MM.1S (cell line): Measurements from ENCODE around the gene OR9I1.

Experiments used
- DNase-seq: peaks from one replicate; pipeline ENCODE4 v3.0.0-alpha.2; 2015
- H2AFZ ChIP-seq: fragments of 300-600 bp; sonication (generic); 2 replicates; pipeline ENCODE4 v1.6.0; 2016; ENCODE audit warnings: antibody characterized with exemption, low read length
- H3F3A ChIP-seq: fragments of 300-600 bp; sonication (generic); 2 replicates; pipeline ENCODE4 v1.6.1; 2016; ENCODE audit warnings: mild to moderate bottlenecking, antibody characterized with exemption, low read length, moderate library complexity, mixed read lengths; ENCODE audit not compliant: insufficient read depth
- H3K27ac ChIP-seq: fragments of 300-600 bp; sonication (generic); 2 replicates; pipeline ENCODE4 v1.5.1; 2016; ENCODE audit warnings: mild to moderate bottlenecking, low read length
- H3K27me3 ChIP-seq: fragments of 300-600 bp; sonication (generic); replicated peaks from 2 replicates; pipeline ENCODE4 v1.6.0; 2016; ENCODE audit warnings: low read length; ENCODE audit not compliant: insufficient read depth
- H3K36me3 ChIP-seq: fragments of 300-600 bp; sonication (generic); replicated peaks from 2 replicates; pipeline ENCODE4 v1.6.1; 2016; ENCODE audit warnings: mild to moderate bottlenecking, low read length, mixed read lengths; ENCODE audit not compliant: insufficient read depth
- H3K4me1 ChIP-seq: fragments of 300-600 bp; sonication (generic); 2 replicates; pipeline ENCODE4 v1.6.1; 2016; ENCODE audit warnings: low read length, mixed read lengths
- H3K4me2 ChIP-seq: fragments of 300-600 bp; sonication (generic); 2 replicates; pipeline ENCODE4 v1.6.0; 2016; ENCODE audit warnings: low read depth, low read length
- H3K4me3 ChIP-seq: fragments of 300-600 bp; sonication (generic); 2 replicates; pipeline ENCODE4 v1.5.1; 2016; ENCODE audit warnings: low read length, mixed read lengths
- H3K79me2 ChIP-seq: fragments of 300-600 bp; sonication (generic); 2 replicates; pipeline ENCODE4 v1.6.1; 2016; ENCODE audit warnings: mixed run types, low read length, mixed read lengths
- H3K9ac ChIP-seq: fragments of 300-600 bp; sonication (generic); 2 replicates; pipeline ENCODE4 v1.6.1; 2016; ENCODE audit warnings: low read length, mixed read lengths
- H3K9me2 ChIP-seq: fragments of 300-600 bp; sonication (generic); replicated peaks from 2 replicates; pipeline ENCODE4 v1.6.1; 2016; ENCODE audit warnings: mild to moderate bottlenecking, low read length, mixed read lengths; ENCODE audit not compliant: insufficient read depth
- H3K9me3 ChIP-seq: fragments of 300-600 bp; sonication (generic); replicated peaks from 2 replicates; pipeline ENCODE4 v1.6.1; 2016; ENCODE audit warnings: mild to moderate bottlenecking, low read length, mixed read lengths; ENCODE audit not compliant: insufficient read depth
- H4K20me1 ChIP-seq: fragments of 300-600 bp; sonication (generic); 2 replicates; pipeline ENCODE4 v1.6.1; 2016; ENCODE audit warnings: mild to moderate bottlenecking, low read length, moderate library complexity, mixed read lengths; ENCODE audit not compliant: insufficient read depth
- EZH2 ChIP-seq: fragments of 300-600 bp; sonication (generic); optimal IDR thresholded peaks from 2 replicates; pipeline ENCODE3; 2017; ENCODE audit warnings: low read depth, mild to moderate bottlenecking, antibody characterized with exemption, low read length, mixed read lengths
- EZH2phosphoT487 ChIP-seq: fragments of 300-600 bp; sonication (generic); IDR thresholded peaks from 2 replicates; pipeline ENCODE4 v1.6.1; 2018; ENCODE audit warnings: antibody characterized with exemption, low read length
- TF ChIP-seq, protein P1 (sequence below): fragments of 300-600 bp; sonication (generic); IDR thresholded peaks from 2 replicates; pipeline ENCODE4 v1.5.1; 2016; ENCODE audit warnings: antibody characterized with exemption, low read length, mixed read lengths

The OR9I1 gene

GRCh38 chr11:58127350-58127749 lies 2.0 kb upstream of the OR9I1 start:
- no peak overlapping the region for H2AFZ ChIP-seq

GRCh38 chr11:58121096-58121495 lies 4.2 kb downstream of the OR9I1 start:
- Histone ChIP-seq H2AFZ (no peak overlapping the region), H4K20me1 (no peaks in the 10 kb centered on the region), H3K9me2 (no peaks in the 10 kb centered on the region), H3K27ac (no peak overlapping the region), H3K9me3 (no peaks in the 10 kb centered on the region), H3K27me3 (no peaks in the 10 kb centered on the region), H3K9ac (no peak overlapping the region), H3K4me3 (no peak overlapping the region), H3F3A (no peaks in the 10 kb centered on the region), H3K79me2 (no peaks in the 10 kb centered on the region), H3K4me1 (no peaks in the 10 kb centered on the region), H3K4me2 (no peak overlapping the region), H3K36me3 (no peaks in the 10 kb centered on the region)
- DNase-seq, result no peak
- TF ChIP-seq, protein P1, sequence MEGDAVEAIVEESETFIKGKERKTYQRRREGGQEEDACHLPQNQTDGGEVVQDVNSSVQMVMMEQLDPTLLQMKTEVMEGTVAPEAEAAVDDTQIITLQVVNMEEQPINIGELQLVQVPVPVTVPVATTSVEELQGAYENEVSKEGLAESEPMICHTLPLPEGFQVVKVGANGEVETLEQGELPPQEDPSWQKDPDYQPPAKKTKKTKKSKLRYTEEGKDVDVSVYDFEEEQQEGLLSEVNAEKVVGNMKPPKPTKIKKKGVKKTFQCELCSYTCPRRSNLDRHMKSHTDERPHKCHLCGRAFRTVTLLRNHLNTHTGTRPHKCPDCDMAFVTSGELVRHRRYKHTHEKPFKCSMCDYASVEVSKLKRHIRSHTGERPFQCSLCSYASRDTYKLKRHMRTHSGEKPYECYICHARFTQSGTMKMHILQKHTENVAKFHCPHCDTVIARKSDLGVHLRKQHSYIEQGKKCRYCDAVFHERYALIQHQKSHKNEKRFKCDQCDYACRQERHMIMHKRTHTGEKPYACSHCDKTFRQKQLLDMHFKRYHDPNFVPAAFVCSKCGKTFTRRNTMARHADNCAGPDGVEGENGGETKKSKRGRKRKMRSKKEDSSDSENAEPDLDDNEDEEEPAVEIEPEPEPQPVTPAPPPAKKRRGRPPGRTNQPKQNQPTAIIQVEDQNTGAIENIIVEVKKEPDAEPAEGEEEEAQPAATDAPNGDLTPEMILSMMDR, result no peak
- TF ChIP-seq EZH2phosphoT487, result no peak
- TF ChIP-seq EZH2, result no peak

More at GRCh38 chr11:58127350-58127749, 2.0 kb upstream of the OR9I1 start:
- Histone ChIP-seq H3K79me2 (no peaks in the 10 kb centered on the region), H3K27ac (no peak overlapping the region), H3K27me3 (no peaks in the 10 kb centered on the region), H4K20me1 (no peaks in the 10 kb centered on the region), H3K9ac (no peak overlapping the region), H3K36me3 (no peaks in the 10 kb centered on the region), H3K9me2 (no peaks in the 10 kb centered on the region), H3K9me3 (no peaks in the 10 kb centered on the region), H3K4me1 (no peaks in the 10 kb centered on the region), H3K4me2 (no peak overlapping the region), H3F3A (no peaks in the 10 kb centered on the region), H3K4me3 (no peak overlapping the region)
- TF ChIP-seq EZH2phosphoT487 (no peak), EZH2 (no peak)
- TF ChIP-seq, protein P1, result no peak
- no peak for DNase-seq

GRCh38 chr11:58097437-58097836 lies 27.9 kb downstream of the OR9I1 start:
- Histone ChIP-seq H4K20me1 (no peaks in the 10 kb centered on the region), H3K9me3 (no peaks in the 10 kb centered on the region), H3K79me2 (no peaks in the 10 kb centered on the region), H3K9ac (no peak overlapping the region), H3K36me3 (no peaks in the 10 kb centered on the region), H3K4me3 (no peak overlapping the region), H3K27ac (no peak overlapping the region), H3K9me2 (no peaks in the 10 kb centered on the region), H3K27me3 (no peaks in the 10 kb centered on the region), H3K4me1 (no peaks in the 10 kb centered on the region), H3F3A (no peaks in the 10 kb centered on the region), H2AFZ (no peak overlapping the region), H3K4me2 (no peak overlapping the region)
- DNase-seq, result no peak
- TF ChIP-seq EZH2phosphoT487, result no peak
- TF ChIP-seq, protein P1, result no peak
- TF ChIP-seq EZH2, result no peak
